ENCODE data around the gene PTH1R.

PTH1R gene

GRCh38 chr3:46917257-46917656 is 39.7 kb downstream of the PTH1R start:
- no peak for DNase-seq

- no peak for DNase-seq
Measured at GRCh38 chr3:46918202-46918601, 40.7 kb downstream of the PTH1R start.

GRCh38 chr3:46918634-46919033 is 41.1 kb downstream of the PTH1R start:
- DNase-seq, result no peak

- no peak for DNase-seq
Measured at GRCh38 chr3:46921041-46921440, 43.5 kb downstream of the PTH1R start.

- DNase-seq, result no peak
Measured at GRCh38 chr3:46921871-46922271, 44.4 kb downstream of the PTH1R start.

GRCh38 chr3:46922426-46922825 is 44.9 kb downstream of the PTH1R start:
- no peak for DNase-seq

GRCh38 chr3:46922871-46923558 is 45.5 kb downstream of the PTH1R start:
- DNase-seq, result no peak

GRCh38 chr3:46923559-46924350 is 46.2 kb downstream of the PTH1R start:
- DNase-seq, result peak; percentile 49

GRCh38 chr3:46924921-46925584 is 47.5 kb downstream of the PTH1R start:
- no peak for DNase-seq

GRCh38 chr3:46925585-46925934 is 48.0 kb downstream of the PTH1R start:
- no peak for DNase-seq

GRCh38 chr3:46926039-46926438 is 48.5 kb downstream of the PTH1R start:
- no peak for DNase-seq

- DNase-seq, result no peak
Measured at GRCh38 chr3:46926447-46926846, 48.9 kb downstream of the PTH1R start.

- DNase-seq, result peak; percentile 31
Measured at GRCh38 chr3:46926871-46927717, 49.6 kb downstream of the PTH1R start.

GRCh38 chr3:46927718-46928073 is 50.2 kb downstream of the PTH1R start:
- no peak for DNase-seq

GRCh38 chr3:46928282-46928681 is 50.8 kb downstream of the PTH1R start:
- DNase-seq, result peak; percentile 37

GRCh38 chr3:46929324-46929723 is 51.8 kb downstream of the PTH1R start:
- DNase-seq, result no peak

GRCh38 chr3:46930166-46930944 is 52.8 kb downstream of the PTH1R start:
- DNase-seq, result no peak

- no peak for DNase-seq
Measured at GRCh38 chr3:46930945-46931403, 53.5 kb downstream of the PTH1R start.

GRCh38 chr3:46931631-46932331 is 54.3 kb downstream of the PTH1R start:
- DNase-seq, result no peak

GRCh38 chr3:46932455-46933225 is 55.1 kb downstream of the PTH1R start:
- DNase-seq, result no peak

GRCh38 chr3:46933261-46933660 is 55.7 kb downstream of the PTH1R start:
- no peak for DNase-seq

Data from CD4-positive, alpha-beta T cell treated with Interleukin-12 subunit alpha and Interleukin-12 subunit beta, for 1 hour (primary cell).